NCI-H748 treated with DMSO at 0.1 percent for 48 hours (cell line): Measurements from ENCODE around the gene TSPY10.
"Not testable (repeated sequence)": the region's sequence is repeated elsewhere in the genome, so short reads cannot be mapped to it uniquely, and the experiment has no call there.

ENCODE experiments used
- DNase-seq: peaks from one replicate; lab custom pipeline; 2025; lab: John Stamatoyannopoulos, UW

The TSPY10 gene, protein sequence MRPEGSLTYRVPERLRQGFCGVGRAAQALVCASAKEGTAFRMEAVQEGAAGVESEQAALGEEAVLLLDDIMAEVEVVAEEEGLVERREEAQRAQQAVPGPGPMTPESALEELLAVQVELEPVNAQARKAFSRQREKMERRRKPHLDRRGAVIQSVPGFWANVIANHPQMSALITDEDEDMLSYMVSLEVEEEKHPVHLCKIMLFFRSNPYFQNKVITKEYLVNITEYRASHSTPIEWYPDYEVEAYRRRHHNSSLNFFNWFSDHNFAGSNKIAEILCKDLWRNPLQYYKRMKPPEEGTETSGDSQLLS

DNA sequence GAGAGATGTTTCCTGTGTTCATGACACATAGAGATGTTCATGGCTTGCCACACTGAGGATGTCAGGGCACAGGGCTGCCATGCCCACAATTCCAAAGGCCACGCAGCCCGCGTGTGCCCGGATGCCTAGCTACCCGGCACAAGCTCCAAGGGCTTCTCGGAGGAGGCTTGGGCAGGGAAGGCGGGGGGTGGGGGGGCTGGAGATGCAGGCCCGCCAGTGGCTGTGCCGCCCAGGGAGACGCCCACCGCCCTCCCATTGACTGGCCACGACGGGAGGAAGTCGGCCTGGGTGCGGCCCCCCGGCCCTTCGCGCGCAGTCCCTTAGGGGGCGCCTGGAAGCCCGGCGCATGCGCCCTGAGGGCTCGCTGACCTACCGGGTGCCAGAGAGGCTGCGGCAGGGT, at the start of gene TSPY10:
Gene TSPY10 (plus strand): TSS at position 301 of the 400 bp plus-strand sequence. CDS start 46 bp downstream, at position 347.
- not testable (repeated sequence) for DNase-seq

DNA sequence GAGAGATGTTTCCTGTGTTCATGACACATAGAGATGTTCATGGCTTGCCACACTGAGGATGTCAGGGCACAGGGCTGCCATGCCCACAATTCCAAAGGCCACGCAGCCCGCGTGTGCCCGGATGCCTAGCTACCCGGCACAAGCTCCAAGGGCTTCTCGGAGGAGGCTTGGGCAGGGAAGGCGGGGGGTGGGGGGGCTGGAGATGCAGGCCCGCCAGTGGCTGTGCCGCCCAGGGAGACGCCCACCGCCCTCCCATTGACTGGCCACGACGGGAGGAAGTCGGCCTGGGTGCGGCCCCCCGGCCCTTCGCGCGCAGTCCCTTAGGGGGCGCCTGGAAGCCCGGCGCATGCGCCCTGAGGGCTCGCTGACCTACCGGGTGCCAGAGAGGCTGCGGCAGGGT, 40.7 kb upstream of the TSPY10 start, which contains the start of gene TSPY9:
Gene TSPY9 (plus strand): TSS at position 301 of the 400 bp plus-strand sequence. CDS start 46 bp downstream, at position 347.
- DNase-seq: not testable (repeated sequence)

DNA sequence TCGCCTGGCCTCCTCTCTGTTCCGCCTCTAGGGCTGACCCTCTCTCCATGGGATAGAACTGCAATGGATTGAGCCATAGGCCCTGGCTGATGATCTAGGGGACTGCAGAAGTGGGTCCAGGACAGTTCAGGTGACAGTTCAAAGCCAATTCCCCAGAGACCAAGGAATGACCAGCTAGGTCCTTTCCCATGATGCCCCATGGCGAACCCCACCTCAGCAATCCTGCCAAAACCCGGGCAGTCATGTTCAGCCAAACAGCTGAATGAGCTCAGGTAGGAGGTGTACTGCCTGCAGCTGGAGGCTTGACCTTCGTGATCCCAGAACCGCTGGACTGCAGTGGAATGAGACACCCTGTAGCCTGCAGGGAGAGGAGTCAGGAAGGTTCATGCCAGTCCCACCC, 23.3 kb upstream of the TSPY10 start:
- DNase-seq: not testable (repeated sequence)

DNA sequence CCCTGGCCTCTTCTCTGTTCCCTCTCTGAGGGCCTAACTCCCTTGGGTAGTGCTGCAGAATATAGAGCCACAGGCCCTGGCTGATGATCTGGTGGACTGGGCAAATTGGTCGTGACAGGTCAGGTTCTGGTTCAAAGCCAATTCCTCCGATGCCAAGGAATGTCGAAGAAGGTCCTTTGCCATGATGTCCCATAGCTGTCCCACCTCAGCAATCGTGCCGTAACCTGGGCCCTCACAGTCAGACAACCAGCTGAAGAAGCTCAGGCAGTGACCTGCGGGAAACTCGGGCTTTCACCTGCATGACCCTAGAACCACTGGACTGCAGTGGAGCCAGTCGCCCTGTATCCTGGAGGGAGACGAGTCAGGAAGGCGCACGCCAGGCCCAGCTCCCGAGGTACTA, 11.4 kb upstream of the TSPY10 start:
- DNase-seq: not testable (repeated sequence)
